GM12873 (cell line): ENCODE data around the gene C1RL.

Experiments used
- TF ChIP-seq, protein P1 (sequence below): IDR thresholded peaks from 2 replicates; pipeline ENCODE4 v1.5.1; 2012; ENCODE audit warnings: low read depth, mild to moderate bottlenecking, moderate library complexity, low read length, control low read depth; ENCODE audit not compliant: insufficient read depth; ENCODE audit errors: missing control alignments

Gene C1RL

DNA sequence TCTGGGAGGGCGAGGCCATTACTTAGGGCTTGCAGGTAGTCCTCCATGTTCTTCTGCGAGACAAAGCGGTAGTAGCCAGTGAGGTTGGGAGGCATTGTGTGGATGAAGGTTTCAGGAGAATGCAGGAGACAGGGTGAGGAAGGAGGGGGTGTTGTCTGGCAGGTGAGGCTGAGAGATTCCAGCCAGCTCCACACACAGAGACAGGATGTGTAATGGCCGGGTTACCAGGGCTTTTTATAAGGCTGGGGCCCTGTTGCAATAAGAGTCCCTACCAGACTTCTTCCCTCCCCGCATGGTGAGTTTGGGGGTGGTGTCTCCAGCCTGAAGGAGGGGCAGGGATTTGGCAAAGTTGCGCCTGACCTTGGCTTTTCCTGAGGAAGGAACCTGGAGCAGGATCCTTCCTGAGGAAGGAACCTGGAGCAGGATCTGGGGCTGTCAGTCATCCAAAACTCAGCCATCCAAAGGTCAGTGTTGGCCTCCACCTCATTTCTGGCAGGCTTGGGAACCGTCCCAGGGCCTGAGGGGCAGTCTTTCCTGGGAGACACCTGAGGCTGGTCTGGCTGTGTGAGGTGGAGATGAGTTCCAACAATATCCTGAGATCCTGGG lies 19.8 kb upstream of the C1RL start, which contains the start of gene RBP5:
Gene RBP5, minus strand, starts transcription at position 209 of the 606 bp plus-strand sequence. Its CDS starts 114 bp downstream, at position 95.
- TF ChIP-seq, protein P1, sequence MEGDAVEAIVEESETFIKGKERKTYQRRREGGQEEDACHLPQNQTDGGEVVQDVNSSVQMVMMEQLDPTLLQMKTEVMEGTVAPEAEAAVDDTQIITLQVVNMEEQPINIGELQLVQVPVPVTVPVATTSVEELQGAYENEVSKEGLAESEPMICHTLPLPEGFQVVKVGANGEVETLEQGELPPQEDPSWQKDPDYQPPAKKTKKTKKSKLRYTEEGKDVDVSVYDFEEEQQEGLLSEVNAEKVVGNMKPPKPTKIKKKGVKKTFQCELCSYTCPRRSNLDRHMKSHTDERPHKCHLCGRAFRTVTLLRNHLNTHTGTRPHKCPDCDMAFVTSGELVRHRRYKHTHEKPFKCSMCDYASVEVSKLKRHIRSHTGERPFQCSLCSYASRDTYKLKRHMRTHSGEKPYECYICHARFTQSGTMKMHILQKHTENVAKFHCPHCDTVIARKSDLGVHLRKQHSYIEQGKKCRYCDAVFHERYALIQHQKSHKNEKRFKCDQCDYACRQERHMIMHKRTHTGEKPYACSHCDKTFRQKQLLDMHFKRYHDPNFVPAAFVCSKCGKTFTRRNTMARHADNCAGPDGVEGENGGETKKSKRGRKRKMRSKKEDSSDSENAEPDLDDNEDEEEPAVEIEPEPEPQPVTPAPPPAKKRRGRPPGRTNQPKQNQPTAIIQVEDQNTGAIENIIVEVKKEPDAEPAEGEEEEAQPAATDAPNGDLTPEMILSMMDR = no peak

DNA sequence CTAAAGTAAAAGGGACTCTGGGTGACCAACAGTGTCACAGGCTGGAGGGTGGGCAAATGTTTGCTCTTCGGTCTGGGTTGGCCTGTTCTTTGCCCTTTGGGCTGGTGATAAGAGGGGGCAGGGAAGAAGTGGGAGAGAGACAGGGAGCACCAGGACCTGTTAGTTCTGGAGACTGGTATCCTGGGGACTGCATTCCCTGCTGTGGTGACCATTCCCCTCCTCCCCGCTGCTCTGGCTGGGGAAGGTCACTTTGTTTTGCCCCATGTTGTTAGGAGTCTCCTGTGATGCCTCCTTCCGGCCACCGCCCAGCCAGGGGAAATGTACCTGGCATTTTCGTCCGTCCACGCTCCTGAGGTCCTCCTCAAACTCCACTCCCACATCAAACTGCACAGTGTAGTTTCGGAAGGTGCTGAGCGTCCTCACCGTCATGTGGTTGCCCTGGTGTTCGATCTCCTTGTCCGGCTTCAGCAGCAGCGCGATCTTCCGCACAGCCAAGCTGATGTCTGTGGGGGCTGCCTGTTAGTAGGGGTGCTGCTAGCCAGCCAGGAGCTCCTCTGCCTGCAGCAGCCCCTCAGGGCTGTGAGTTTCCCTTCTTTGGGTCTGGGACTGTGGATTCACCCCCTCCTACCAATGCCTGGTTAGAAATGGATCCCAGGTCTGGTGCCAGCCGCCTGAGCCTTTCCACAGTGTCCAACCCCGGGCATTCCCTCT lies 19.1 kb upstream of the C1RL start:
- TF ChIP-seq, protein P1 = no peak

DNA sequence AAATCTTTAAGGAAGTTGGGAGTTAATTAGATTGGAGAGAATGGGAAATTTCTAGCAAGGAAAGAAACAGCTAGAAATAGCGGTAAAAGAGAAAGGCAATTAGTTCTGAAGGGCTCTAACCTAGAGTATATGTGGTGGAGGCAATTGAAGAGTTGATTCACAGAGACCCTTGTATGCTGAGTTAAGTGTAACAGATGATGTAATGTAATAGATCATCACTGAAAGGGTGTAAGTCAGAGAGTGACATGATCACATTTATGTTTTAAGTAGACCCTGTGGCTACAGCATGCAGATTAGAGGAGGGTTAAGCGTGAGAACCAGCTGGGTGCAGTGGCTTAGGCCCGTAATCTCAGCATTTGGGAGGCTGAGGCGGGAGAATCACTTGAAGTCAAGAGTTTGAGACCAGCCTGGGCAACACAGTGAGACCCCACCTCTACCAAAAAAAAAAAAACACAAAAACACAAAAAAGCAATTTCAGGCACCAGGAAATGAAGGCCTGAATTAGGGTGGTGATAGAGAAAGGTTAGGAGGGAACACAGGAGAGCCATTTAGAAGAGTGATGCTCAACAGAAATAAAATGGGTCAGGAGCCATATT lies 16.7 kb upstream of the C1RL start:
- TF ChIP-seq, protein P1 = no peak

DNA sequence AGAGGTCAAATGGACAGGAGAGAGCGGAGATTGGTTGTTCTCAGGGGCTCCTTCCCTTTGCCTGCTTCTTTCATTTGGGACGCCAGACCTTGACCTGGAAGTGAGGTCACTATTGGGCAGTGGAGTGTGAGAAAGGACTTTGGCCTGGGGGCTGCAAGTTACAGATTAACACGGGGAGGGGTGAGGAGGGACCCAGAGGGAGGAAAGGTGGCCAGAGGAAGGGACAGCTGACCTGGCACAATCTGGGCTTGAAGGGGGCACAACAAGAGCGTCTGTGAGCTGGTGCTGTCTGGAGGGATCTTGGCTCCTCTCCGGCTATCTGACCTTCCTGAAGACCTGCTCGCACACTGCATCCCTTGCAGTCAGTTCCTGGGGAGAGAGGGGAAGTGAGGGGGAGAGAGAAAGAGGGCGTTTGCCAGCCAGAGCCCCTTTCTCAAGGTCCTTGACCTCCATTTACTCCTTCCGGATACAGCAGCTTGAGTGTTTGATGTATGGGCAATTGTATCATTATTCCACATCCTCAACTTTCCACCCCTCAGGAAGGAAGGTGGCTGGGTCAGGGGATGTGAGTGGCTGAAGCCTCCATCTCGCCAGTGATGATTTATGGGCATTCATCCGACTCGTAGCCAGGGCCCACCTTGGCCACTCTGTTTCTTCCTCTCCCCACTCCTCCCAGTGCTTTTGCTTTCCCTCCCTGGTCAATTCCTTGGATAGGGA lies 14.9 kb upstream of the C1RL start:
- TF ChIP-seq, protein P1 = no peak

DNA sequence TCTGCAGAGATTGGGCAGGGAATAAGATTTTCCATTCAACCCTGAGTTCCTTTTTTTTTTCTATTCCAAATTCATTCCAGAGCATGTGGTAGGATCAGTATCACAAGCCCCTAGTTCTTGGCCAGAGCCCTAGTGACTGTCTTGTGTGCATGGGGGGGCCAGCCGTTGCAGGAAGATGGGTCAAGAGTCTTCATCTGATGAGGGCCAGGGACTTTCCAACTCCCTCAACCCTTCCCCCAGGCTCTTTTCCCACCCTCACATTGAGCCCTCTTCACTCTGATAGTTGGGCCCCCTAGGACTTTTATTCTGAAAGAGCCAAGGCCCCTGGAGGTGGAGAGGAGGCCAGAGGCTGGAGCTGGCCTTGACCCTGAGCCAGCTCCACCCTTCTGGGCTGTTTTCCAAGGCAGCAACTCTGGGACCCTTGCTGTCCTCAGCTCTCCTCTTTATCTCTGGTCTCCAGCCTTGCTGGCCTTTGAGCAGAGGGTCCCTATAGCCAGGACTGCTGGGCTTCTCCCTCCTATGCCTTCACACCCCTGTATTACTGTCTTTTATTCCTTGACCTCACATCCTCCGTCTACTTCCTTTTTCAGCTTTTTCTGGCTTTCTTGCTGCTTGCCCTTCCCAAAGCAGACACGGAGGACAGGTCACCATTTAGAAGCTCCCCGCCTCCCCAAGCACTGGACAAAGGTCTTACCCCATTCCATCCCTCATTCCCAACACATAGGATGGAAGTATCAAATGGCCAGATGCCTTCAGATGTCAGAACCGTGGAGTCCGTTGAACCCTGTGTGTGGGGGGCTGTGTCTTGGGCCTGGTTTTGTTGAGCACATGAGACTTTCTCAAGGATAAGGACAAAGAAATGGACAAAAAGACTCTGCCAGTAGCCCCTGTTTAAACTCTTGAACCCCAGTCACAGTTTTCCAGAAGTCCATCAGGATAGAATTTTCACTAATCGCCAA lies 14.1 kb upstream of the C1RL start:
- TF ChIP-seq, protein P1 = no peak

DNA sequence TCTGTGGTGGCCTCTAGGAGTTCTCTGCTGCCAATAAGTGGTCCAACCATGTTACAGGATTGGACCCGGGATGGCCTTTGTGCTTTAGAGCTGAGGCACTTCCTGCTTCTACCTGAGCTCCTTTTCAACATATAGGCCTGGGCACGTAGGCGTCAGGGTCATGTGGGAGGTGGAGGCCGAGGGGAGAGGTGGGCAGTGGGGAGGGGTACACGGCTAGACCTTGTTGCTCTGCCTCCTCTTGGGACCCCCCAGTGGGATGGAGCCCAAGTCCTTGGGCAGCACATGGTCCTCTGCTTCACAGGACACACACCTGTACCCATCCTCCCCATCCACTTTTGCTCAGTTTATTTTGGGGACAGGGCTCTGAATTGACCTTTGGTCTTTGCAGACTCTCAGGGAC lies 12.3 kb upstream of the C1RL start:
- TF ChIP-seq, protein P1 = no peak
